Anterior cingulate cortex (tissue), 58 donors: ENCODE data around the gene PLCH1.

Source experiments
- DNase-seq, 58 donors: peaks; one replicate each; lab custom pipeline; 2025; lab: John Stamatoyannopoulos, UW

Gene PLCH1

DNA sequence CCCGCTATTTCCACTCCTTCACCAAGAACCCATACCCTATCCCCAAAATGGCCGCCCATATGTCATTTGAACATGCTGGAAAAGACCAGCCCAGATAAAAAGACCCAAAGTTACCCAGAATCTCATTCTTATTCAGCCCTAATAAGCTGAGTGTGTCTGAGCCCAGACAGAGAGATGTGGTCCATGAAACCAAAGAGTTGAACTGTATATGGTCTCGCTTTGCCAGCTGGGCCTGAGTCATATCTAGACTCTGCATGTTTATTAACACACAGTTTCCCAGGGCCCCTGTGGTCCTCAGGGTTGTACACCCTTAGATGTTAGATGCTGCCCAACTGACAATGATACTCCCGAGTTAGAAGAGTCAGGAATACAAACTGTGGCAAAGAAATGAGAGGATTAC is 249.5 kb downstream of the PLCH1 start:
- DNase-seq, result no peak

GRCh38 chr3:155494332-155494731 is 250.5 kb downstream of the PLCH1 start:
- no peak for DNase-seq

- DNase-seq, result no peak
These were observed 252.0 kb downstream of the PLCH1 start for GRCh38 chr3:155492841-155493240.

- DNase-seq, result no peak
These were observed 253.2 kb downstream of the PLCH1 start for GRCh38 chr3:155491696-155492095.

DNA sequence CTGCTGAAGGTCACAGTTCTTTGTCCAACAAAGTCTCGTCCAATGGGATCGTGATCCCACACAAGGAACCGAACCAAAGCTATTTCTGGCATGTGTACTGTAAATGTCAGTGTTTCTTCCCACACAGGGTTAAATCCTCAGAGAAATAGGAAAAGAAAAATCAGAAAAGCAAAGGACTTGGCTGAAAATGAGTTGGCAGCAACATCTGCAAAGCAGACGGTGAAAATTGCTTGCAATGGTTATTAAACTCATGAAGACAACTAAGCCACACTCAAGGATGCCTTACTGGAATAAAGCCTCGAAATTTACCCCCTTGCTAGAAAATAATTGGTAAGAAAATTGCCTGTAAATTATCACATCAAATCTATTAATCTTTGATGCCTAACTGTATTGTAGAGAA is 256.2 kb downstream of the PLCH1 start:
- DNase-seq, result no peak

- DNase-seq, result no peak
These were observed 259.0 kb downstream of the PLCH1 start for GRCh38 chr3:155485897-155486296.

GRCh38 chr3:155481591-155481990 is 263.3 kb downstream of the PLCH1 start:
- no peak for DNase-seq

DNA sequence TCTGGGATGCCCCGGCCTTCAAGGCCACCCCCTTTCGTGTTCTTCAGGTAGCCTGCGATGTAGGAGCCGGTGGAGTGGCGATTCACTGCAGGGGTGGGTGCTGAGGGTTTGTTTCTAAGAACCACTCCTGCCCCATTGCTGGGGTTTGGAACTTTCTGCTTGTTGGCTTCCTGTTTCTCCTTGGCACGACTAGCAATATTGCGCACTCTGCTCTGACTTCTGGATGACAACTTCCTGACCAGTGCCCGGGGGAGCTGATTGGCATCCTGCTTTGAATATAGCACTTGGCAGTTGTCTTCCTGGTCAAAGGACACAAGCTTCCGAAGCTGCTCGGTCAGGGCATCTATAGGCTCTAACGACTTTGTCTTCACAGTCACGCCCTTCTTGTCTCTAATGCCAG is 263.8 kb downstream of the PLCH1 start:
- no peak for DNase-seq

DNA sequence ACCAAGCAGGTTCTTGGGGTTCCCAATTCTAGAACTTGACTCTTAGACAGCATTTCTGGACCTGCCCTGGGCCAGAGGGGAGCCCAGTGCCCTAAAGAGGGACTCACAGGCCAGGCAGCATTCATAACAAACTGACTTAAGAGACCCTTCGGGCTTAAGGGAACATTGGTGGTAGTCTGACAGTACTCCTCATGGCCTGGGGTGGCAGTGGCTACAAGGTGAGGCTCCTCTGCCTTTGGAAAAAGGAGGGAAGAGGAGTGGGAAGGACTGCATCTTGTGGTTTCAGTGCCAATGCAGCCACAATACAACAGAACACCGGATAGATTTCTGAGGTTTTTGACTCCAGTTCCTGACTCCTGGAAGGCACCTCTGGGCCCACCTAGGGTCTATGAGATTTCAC is 279.2 kb downstream of the PLCH1 start:
- DNase-seq, result no peak

- no peak for DNase-seq
These were observed 282.2 kb downstream of the PLCH1 start for GRCh38 chr3:155462672-155463071.

- no peak for DNase-seq
These were observed 287.3 kb downstream of the PLCH1 start for GRCh38 chr3:155457591-155457990.

- DNase-seq, result no peak
These were observed 289.1 kb downstream of the PLCH1 start for GRCh38 chr3:155455765-155456164.

GRCh38 chr3:155453512-155453911 is 291.4 kb downstream of the PLCH1 start:
- no peak for DNase-seq

DNA sequence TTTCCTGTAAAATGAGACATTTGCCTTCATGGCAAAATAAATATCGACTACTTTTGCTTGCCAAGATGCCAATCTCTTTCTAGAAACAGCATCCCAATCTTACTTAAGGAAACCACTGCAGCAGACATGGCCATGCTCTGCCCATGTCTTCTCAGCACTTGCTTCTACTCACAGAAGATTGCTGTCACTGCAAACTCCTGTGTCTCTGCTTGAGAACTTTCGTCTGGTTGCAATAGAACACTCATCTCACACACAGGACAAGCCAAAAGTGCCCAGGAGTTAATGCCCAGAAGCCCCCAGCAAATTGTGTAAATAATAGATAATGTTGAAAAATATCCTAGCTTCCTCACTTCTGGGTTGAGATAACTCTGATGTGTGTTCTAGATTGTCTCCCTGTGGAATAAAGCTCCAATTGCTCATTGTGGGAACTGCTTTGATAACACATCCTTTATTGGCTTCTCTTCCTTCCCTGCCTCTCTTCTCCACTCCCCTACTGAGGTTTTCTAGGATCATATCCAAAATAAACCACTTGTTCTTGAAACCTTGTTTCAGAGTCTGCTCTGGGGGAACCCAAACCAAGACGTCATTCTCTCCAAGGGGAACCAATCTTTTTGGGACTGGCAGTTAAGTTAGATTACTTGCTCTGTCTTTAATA is 295.1 kb downstream of the PLCH1 start:
- no peak for DNase-seq

GRCh38 chr3:155448531-155448930 is 296.3 kb downstream of the PLCH1 start:
- DNase-seq, result no peak

DNA sequence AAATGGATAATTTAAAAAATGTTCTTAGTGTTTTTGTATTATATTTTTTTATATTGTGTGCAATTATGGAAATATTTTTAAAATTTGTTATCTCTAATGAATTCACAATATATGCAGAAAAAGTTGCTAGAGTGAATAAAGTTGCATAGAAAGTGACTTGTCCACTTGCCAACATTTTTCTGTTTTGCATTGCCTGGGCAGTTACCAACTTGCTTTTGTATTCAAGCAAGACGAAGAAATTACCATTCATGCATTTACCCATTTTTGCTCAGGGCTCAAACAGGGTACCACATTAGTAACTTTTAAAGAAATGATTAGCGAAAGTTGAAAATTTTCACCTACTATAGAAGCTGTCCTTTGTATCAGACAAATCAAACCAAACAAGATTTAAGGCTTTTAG is 298.5 kb downstream of the PLCH1 start:
- no peak for DNase-seq

DNA sequence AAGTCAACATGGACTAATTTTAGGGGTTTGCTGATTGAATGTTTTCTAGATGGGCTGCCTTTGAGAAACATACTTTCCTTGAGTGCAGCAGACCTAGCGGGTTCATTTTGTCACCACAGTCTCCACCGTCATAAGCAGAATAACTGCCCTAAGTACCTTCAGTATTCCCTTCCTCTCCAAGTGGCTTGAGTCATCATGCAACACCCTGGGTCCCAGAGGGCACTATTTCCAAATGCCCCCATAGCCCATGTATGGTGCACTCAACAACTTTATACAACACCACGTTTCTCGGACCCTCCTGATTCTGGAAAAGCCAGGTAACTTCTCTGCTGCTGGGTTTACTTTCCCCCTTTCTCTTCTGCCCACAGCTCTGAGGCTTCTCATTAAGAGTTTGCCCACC is 300.1 kb downstream of the PLCH1 start:
- no peak for DNase-seq

GRCh38 chr3:155443815-155444214 is 301.1 kb downstream of the PLCH1 start:
- DNase-seq, result no peak

DNA sequence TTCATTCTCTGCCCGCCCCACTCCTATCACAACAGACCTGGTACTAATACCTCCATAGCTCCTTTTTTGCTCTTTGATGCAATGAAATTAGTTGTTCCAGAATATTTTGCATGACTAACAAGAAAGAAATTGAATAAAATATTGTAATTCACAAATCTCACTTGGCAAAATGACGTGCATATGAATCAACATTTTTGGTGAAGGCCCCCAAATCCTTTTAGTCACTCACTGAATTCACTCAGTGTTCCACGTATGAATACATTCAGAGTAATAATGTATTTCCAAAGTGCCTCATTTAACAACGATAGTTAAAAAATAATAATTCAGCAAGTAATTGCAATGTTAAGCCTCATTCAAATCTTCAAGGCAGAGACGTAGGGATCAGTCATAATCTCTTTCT is 302.8 kb downstream of the PLCH1 start:
- no peak for DNase-seq

DNA sequence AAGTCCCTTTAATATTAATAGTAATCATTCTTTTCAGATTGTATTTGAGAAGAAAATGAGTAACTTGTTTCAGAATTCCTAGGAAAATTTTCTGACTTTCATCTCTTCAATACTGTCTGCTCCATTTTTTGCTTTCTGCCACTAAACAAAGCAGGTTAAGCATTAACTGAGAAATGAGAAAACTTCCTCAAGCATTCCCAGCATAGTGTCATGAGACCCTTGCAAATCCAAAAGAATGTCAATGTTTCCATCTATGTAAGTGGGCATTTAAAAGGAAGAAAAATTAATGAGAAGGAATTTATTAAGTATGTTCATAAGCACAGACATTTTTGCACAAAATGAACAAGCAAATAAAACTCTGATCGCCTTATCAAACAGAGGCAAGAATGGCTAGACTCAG is 303.4 kb downstream of the PLCH1 start:
- no peak for DNase-seq

- peak in 7 of 58 donors; percentile 1 to 23 (median 4) for DNase-seq
These were observed 303.8 kb downstream of the PLCH1 start for GRCh38 chr3:155441026-155441425.

GRCh38 chr3:155435821-155436220 is 309.1 kb downstream of the PLCH1 start:
- no peak for DNase-seq
